ENCODE data around the gene SMC1B.
"Not testable (repeated sequence)": the region's sequence is repeated elsewhere in the genome, so short reads cannot be mapped to it uniquely, and the experiment has no call there.

SMC1B gene

DNA sequence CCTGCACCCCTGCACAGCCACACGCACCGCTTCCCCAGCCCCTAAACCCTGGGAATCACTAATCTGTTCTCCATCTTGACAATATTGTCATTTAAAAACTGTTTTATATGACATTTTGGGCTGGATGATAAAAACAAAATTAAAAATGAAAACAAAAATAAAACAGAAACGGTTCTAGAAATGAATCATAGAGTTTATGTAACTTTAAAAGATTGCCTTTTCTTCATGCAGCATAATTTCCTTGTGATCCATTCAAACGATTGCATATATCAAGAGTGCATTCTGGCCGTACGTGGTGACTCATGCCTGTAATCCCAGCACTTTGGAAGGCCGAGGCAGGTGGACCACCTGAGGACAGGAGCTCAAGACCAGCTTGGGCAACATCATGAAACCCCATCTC lies 110.2 kb downstream of the SMC1B start:
- DNase-seq (ENCODE audit: low read depth in 1 of 2, low spot score in 1 of 2) = no peak

DNA sequence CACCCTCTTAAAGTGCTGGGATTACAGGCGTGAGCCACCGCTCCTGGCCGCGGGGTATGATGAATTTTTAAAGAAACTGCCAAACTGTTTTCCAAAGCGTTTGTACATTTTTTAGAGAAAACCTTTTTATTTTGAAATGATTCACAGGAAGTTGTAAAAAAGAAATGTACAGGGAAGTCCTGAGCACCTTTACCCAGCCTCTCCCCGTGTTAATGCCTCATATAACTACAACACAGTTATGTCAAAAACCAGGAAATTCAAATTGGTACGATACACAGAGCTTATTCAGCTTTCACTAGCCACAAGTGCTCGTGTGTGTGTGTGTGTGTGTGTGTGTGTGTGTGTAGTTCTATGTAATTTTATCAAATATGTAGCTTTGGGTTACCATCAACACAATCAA lies 110.6 kb downstream of the SMC1B start:
- no peak for DNase-seq (ENCODE audit: low read depth in 1 of 2, low spot score in 1 of 2)

DNA sequence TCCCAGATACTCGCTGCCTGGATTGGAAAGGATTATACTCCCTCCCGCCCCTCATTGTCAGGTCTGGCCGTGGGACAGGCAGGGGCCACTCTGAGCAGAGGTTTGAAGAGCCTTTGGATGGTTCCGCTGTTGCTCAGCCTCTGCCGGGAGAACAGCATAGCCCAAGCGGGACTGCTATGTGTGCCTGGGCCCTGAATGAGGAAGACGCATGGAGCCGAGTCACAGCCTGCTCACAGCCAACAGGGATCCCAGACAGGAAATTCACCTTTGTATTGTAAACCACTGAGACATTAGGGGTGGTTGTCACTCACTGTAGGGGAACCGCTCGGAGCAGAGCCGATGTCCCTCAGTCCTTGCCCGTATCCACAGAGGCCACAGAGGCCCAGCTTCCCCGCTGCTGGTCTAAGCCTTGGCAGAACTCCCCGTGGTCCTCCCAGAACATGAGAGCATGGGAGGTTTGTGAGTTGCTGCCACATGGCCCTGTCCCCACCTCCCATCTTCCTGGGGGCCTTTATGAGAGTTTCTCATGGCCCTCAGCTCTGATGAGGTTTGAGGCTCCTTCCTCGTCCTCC lies 114.4 kb downstream of the SMC1B start:
- no peak for DNase-seq (ENCODE audit: low read depth in 1 of 2, low spot score in 1 of 2)

DNA sequence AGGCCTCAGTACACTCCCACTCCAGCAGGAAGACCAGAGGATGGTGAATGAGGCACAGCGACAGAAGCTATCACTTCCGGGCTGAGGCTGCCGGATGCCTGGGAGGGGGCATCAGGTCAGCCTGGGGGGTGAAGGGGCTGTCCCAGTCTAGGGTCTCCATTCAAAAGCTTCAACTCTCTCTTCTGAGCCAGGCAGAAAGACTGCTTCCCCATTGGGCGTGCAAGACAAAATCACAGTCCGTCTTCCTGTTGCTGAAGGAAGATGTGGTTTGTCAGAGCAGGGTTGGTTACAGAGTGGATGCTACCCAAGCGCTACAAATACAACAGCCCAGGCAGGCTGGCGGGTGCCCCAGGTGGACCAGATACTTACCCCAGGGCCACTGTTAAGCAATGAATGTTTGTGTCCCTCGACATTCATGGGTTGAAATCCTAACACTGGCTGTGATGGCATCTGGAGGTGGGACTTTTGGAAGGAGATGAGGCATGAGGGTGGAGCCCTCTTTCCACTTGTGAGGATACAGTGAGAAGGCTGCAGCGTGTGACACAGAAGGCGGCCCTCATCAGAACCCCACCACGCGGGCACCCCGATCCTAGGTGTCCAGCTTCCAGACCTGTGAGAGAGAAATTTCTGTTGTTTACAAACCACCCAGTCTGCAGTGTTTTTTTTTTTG lies 116.6 kb downstream of the SMC1B start:
- no peak for DNase-seq (ENCODE audit: low read depth in 1 of 2, low spot score in 1 of 2)

DNA sequence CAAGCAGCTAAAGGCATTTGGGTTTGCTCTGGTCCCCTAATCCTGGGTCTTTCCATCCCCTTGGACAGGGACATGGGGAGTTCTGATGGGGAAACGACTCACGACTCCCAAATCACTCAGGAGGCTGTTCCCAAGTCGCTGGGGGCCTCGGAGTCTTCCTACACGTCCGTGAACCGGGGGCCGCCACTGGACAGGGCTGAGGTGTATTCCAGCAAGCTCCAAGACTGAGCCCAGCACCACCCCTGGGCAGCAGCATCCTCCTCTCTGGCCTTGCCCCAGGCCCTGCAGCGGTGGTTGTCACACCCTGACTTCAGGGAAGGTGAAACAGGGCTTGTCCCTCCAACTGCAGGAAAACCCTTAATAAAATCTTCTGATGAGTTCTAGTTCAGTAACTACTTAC lies 117.9 kb downstream of the SMC1B start:
- DNase-seq (ENCODE audit: low read depth in 1 of 2, low spot score in 1 of 2) = no peak

DNA sequence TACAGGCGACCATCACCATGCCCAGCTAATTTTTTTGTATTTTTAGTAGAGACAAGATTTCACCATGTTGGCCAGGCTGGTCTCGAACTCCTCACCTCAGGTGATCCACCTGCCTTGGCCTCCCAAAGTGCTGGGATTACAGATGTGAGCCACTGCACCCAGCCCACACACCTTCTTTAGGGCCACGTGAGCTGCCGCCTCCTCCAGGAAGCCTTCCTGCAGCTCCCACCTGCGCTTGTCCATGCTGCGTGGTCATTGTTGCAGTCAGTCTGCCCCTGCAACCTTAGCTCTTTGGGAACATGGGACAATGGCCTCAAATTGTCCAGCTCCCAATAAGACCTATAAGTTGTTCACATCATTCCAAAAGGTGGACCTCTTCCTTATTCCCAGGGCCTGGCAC lies 118.4 kb downstream of the SMC1B start:
- not testable (repeated sequence) for DNase-seq (ENCODE audit: low read depth in 1 of 2, low spot score in 1 of 2)
